Skeletal muscle satellite cell (primary cell): ENCODE measurements around the gene ADAMTS6.

Experiments used
- H3K27me3 ChIP-seq: 2 replicates; pipeline ENCODE4 v1.7.0; 2013; ENCODE audit warnings: low read length; ENCODE audit not compliant: control insufficient read depth, insufficient read depth
- H3K36me3 ChIP-seq: 2 replicates; pipeline ENCODE4 v1.7.0; 2013; ENCODE audit warnings: mild to moderate bottlenecking, control low read depth, low read length; ENCODE audit not compliant: insufficient read depth
- H3K4me1 ChIP-seq: 2 replicates; pipeline ENCODE4 v1.7.0; 2013; ENCODE audit warnings: low read length; ENCODE audit not compliant: control insufficient read depth, insufficient read depth
- H3K4me2 ChIP-seq: 2 replicates; pipeline ENCODE4 v1.7.0; 2013; ENCODE audit warnings: mild to moderate bottlenecking, low read length
- H3K4me3 ChIP-seq: 2 replicates; pipeline ENCODE4 v1.7.0; 2013; ENCODE audit warnings: low read length
- H3K9ac ChIP-seq: 2 replicates; pipeline ENCODE4 v1.7.0; 2013; ENCODE audit warnings: mild to moderate bottlenecking, low read depth, low read length, moderate library complexity
- H3K9me3 ChIP-seq: replicated peaks from 2 replicates; pipeline ENCODE4 v1.7.0; 2013; ENCODE audit warnings: mild to moderate bottlenecking, control low read depth, low read length

Gene ADAMTS6

DNA sequence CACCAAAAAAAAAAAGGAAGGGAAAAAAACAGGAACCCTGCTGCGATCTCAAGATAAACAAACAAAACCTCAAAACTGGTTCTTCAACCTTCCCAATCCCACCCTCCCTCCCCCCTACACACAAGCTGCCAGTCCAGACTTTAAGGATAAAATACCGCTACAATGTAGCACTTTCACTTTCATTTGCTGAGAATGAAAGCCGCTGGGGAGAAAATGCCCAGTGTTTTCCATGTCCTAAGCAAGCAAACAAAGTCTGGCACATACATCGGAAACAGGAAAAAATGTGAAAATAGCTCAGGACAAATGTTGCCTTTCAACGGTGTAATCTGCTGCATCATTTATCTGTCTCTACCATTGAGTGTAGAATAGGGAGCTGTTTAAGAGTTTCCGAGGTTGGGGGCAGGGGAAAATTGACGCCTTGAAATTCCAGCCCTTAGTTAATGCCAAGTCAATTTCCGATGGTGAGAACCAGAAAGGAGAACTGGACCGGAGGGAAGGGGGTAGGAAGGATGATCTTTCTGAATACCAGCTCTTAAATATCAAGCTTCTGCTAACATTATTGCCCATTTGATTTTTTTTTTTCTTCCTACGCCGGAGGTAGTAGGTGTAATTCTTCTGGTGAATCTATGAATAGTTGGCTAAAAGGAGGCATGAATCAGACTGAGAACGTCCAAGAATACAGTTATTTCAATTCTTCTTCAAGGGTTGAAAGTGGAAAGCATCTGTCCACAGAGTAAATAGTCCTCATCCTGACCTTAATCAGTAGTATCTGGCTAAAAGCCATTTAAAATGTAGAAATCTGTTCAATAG lies 1.2 kb upstream of the ADAMTS6 start:
- Histone ChIP-seq H3K36me3 (no peaks in the 10 kb centered on the region), H3K4me1 (peaks cover 15% of the 10 kb centered on the region), H3K9ac (peak overlapping the region; percentile 84), H3K9me3 (no peaks in the 10 kb centered on the region), H3K4me2 (peak overlapping the region; percentile 84), H3K4me3 (peak overlapping the region; percentile 76), H3K27me3 (no peaks in the 10 kb centered on the region)

DNA sequence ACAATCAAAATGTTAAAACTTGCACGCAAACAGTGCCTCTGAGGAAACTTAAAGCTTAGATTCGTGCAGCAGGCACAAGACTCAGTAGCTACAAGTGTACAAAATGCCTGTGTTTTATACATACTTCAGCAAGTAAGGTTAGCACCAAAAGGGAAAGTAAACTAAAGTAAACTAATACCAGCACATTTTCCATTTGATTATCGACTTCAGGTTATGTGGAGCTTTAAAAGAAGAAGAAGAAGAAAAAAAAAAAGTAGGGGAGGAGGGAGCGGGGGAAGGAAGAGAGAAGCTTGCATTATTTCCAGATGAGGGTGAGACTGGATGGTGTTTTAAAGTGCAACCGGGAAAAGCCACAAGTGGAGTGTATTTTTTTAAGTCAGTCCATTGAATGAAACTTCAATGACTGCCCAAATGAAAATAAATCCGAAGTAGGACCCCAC lies 596 bp upstream of the ADAMTS6 start:
- H3K4me3 ChIP-seq = peak overlapping the region; percentile 76

GRCh38 chr5:65481171-65481581 lies 544 bp downstream of the ADAMTS6 start:
- Histone ChIP-seq H3K4me3 (peak overlapping the region; percentile 76), H3K4me2 (peak overlapping the region; percentile 84), H3K9ac (peak overlapping the region; percentile 84), H3K27me3 (no peaks in the 10 kb centered on the region), H3K4me1 (peaks cover 22% of the 10 kb centered on the region), H3K36me3 (no peaks in the 10 kb centered on the region), H3K9me3 (no peaks in the 10 kb centered on the region)

More for the DNA sequence above, 596 bp upstream of the ADAMTS6 start:
- H3K4me2 ChIP-seq = peak overlapping the region; percentile 84
- no peaks in the 10 kb centered on the region for H3K36me3 ChIP-seq
- peaks cover 21% of the 10 kb centered on the region for H3K4me1 ChIP-seq
- H3K27me3 ChIP-seq = no peaks in the 10 kb centered on the region
- H3K9me3 ChIP-seq = no peaks in the 10 kb centered on the region
- H3K9ac ChIP-seq = peak overlapping the region; percentile 84

DNA sequence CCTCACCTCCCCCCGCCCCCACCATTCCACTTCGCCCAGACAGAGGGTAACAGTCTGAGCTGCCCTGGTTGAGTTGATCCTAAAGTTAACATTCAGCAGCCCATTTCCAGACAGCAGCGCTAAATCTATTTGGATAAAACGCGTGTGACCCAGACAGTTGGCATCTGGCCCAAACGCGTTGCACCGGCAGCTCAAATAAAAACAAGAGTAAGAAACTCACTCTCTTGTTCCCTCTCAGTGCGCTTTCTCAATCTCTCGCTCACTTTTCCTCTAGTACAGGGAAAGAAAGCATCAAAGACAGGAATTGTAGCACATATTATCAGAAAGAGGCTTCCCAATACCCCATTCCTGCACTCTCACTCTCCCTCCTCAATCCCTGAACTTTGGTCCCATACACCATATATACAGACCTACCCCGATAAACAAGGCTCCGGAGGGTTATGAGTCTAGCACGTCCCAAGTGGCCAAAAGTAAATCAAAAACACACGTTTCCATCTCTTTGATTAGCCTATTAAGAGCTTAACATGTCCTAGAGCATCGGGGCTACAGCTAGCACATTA lies 1.3 kb downstream of the ADAMTS6 start:
- H3K9me3 ChIP-seq = no peaks in the 10 kb centered on the region
- peak overlapping the region; percentile 84 for H3K4me2 ChIP-seq
- peak overlapping the region; percentile 76 for H3K4me3 ChIP-seq
- H3K36me3 ChIP-seq = no peaks in the 10 kb centered on the region
- H3K4me1 ChIP-seq = peaks cover 22% of the 10 kb centered on the region
- H3K9ac ChIP-seq = peak overlapping the region; percentile 84
- no peaks in the 10 kb centered on the region for H3K27me3 ChIP-seq

GRCh38 chr5:65479527-65479926 lies 2.2 kb downstream of the ADAMTS6 start:
- H3K9me3 ChIP-seq = no peaks in the 10 kb centered on the region
- peaks cover 24% of the 10 kb centered on the region for H3K4me1 ChIP-seq
- H3K27me3 ChIP-seq = no peaks in the 10 kb centered on the region
- peak overlapping the region; percentile 84 for H3K4me2 ChIP-seq
- peak overlapping the region; percentile 84 for H3K9ac ChIP-seq
- H3K36me3 ChIP-seq = no peaks in the 10 kb centered on the region
- H3K4me3 ChIP-seq = peak overlapping the region; percentile 76

GRCh38 chr5:65478336-65478735 lies 3.4 kb downstream of the ADAMTS6 start:
- H3K9ac ChIP-seq = peak overlapping the region; percentile 84

GRCh38 chr5:65475895-65476294 lies 5.8 kb downstream of the ADAMTS6 start:
- H3K4me1 ChIP-seq = peaks cover 25% of the 10 kb centered on the region
- H3K4me3 ChIP-seq = no peak overlapping the region
- no peaks in the 10 kb centered on the region for H3K9me3 ChIP-seq
- H3K36me3 ChIP-seq = peaks cover 2% of the 10 kb centered on the region
- no peak overlapping the region for H3K9ac ChIP-seq
- H3K4me2 ChIP-seq = peak overlapping the region; percentile 6
- no peaks in the 10 kb centered on the region for H3K27me3 ChIP-seq

More at GRCh38 chr5:65478336-65478735, 3.4 kb downstream of the ADAMTS6 start:
- H3K4me2 ChIP-seq = peak overlapping the region; percentile 84
- H3K9me3 ChIP-seq = no peaks in the 10 kb centered on the region
- no peaks in the 10 kb centered on the region for H3K27me3 ChIP-seq
- H3K4me1 ChIP-seq = peaks cover 27% of the 10 kb centered on the region
- H3K36me3 ChIP-seq = no peaks in the 10 kb centered on the region
- peak overlapping the region; percentile 76 for H3K4me3 ChIP-seq

DNA sequence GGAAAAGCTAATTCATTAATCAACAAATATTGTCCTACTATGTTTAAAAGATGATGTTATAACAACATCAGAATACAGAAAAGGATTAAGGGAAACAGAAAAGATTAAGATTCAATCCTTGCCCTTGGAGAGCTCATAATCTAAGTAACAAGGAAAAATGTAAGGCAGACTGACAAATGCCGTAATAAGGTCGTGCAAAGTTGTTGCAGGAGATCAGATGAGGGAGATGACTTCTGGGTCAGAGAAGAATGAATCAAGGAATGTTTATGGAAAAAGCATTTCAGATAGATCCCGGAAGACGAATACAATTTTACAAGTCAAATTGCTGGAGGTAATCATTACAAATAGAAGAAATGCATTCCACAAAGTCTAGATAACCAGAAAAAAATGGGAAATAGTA lies 6.4 kb downstream of the ADAMTS6 start:
- Histone ChIP-seq H3K9me3 (no peaks in the 10 kb centered on the region), H3K9ac (no peak overlapping the region)

GRCh38 chr5:65474130-65474711 lies 7.5 kb downstream of the ADAMTS6 start:
- H3K4me3 ChIP-seq = no peak overlapping the region

More for the DNA sequence above, 6.4 kb downstream of the ADAMTS6 start:
- Histone ChIP-seq H3K4me2 (no peak overlapping the region), H3K27me3 (no peaks in the 10 kb centered on the region), H3K4me3 (no peak overlapping the region), H3K36me3 (peaks cover 5% of the 10 kb centered on the region), H3K4me1 (peaks cover 25% of the 10 kb centered on the region)

DNA sequence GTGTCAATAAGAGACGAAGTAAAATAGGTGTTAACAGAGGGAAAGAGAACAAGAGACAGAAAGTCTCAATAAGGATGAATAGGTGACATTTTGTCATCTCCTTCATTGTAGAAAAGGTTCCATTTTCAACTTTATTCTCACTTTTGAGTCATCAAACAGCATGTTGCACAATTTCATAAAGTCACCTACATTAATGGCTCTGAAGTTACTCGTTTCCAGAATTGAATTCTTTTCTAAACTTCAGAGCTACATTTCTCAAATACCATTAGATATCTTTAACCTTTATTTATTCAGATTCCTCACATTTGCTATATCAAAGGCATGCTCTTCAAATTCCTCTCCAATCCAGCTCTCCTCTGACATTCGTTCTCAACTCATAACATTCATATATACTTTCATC lies 13.1 kb downstream of the ADAMTS6 start:
- Histone ChIP-seq H3K27me3 (no peaks in the 10 kb centered on the region), H3K4me1 (peaks cover 10% of the 10 kb centered on the region), H3K4me2 (no peak overlapping the region), H3K9ac (no peak overlapping the region), H3K9me3 (no peaks in the 10 kb centered on the region), H3K4me3 (no peak overlapping the region), H3K36me3 (peaks cover 25% of the 10 kb centered on the region)

More at GRCh38 chr5:65474130-65474711, 7.5 kb downstream of the ADAMTS6 start:
- peaks cover 8% of the 10 kb centered on the region for H3K36me3 ChIP-seq
- peak overlapping the region; percentile 29 for H3K4me2 ChIP-seq
- H3K27me3 ChIP-seq = no peaks in the 10 kb centered on the region
- peaks cover 26% of the 10 kb centered on the region for H3K4me1 ChIP-seq
- H3K9ac ChIP-seq = no peak overlapping the region
- H3K9me3 ChIP-seq = no peaks in the 10 kb centered on the region

- Histone ChIP-seq H3K4me1 (no peaks in the 10 kb centered on the region), H3K27me3 (no peaks in the 10 kb centered on the region), H3K36me3 (peaks cover 50% of the 10 kb centered on the region), H3K4me3 (no peak overlapping the region), H3K4me2 (no peak overlapping the region), H3K9me3 (no peaks in the 10 kb centered on the region), H3K9ac (no peak overlapping the region)
Measured at GRCh38 chr5:65462139-65462705, 19.5 kb downstream of the ADAMTS6 start.
